Measurements from ENCODE around the gene ARMC7. TPM values are rescaled to one million over a fixed set of nuclear protein-coding genes. Genes with fewer than 3 reads are reported as not detected.

The ARMC7 gene
- total and polyA plus RNA-seq, 2 of the 13 experiments (the other 11 are each of a cell fraction or from before 2014, with no cell fraction given), result 3.9 to 4.2 TPM

GRCh38 chr17:75087558-75088453, 22.0 kb upstream of the ARMC7 start, which contains the start of gene SLC16A5 (continued):
- peak; percentile 75 for TF ChIP-seq ELF1 (CRISPR knock-in tag; IDR thresholded peaks at IDR 0.05)
- TF ChIP-seq NPAS2 (CRISPR knock-in tag; IDR thresholded peaks at IDR 0.05; ENCODE audit: borderline replicate concordance), result no peak
- TF ChIP-seq MZF1 (CRISPR knock-in tag; IDR thresholded peaks at IDR 0.05; ENCODE audit: borderline replicate concordance), result no peak; the same call in 1 of the 2 replicates
- peak; percentile 78 for TF ChIP-seq ZFY (CRISPR knock-in tag; IDR thresholded peaks at IDR 0.05)
- no peak for TF ChIP-seq RAD51 (IDR thresholded peaks at IDR 0.05; ENCODE audit: borderline replicate concordance)
- TF ChIP-seq, protein P1, sequence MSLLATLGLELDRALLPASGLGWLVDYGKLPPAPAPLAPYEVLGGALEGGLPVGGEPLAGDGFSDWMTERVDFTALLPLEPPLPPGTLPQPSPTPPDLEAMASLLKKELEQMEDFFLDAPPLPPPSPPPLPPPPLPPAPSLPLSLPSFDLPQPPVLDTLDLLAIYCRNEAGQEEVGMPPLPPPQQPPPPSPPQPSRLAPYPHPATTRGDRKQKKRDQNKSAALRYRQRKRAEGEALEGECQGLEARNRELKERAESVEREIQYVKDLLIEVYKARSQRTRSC (CRISPR knock-in tag; IDR thresholded peaks at IDR 0.05; ENCODE audit: low read depth), result no peak
- TF ChIP-seq RBFOX2 (IDR thresholded peaks at IDR 0.05; ENCODE audit: low read depth, low read length), result peak; percentile 89
- TF ChIP-seq BRCA1 (CRISPR knock-in tag; IDR thresholded peaks at IDR 0.05), result no peak
- no peak for TF ChIP-seq REPIN1 (CRISPR knock-in tag; IDR thresholded peaks at IDR 0.05; ENCODE audit: borderline replicate concordance, low read depth)
- TF ChIP-seq SP1 (IDR thresholded peaks at IDR 0.05), result no peak
- TF ChIP-seq SP1 (CRISPR knock-in tag; IDR thresholded peaks at IDR 0.05), result peak; percentile 61
- TF ChIP-seq, protein P2, sequence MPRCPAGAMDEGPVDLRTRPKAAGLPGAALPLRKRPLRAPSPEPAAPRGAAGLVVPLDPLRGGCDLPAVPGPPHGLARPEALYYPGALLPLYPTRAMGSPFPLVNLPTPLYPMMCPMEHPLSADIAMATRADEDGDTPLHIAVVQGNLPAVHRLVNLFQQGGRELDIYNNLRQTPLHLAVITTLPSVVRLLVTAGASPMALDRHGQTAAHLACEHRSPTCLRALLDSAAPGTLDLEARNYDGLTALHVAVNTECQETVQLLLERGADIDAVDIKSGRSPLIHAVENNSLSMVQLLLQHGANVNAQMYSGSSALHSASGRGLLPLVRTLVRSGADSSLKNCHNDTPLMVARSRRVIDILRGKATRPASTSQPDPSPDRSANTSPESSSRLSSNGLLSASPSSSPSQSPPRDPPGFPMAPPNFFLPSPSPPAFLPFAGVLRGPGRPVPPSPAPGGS (CRISPR knock-in tag; IDR thresholded peaks at IDR 0.05), result no peak
- TF ChIP-seq RFX5 (IDR thresholded peaks at IDR 0.05; ENCODE audit: low read depth, low read length), result no peak
- TF ChIP-seq HES4 (CRISPR knock-in tag; IDR thresholded peaks at IDR 0.05; ENCODE audit: borderline replicate concordance), result 0 out of 2 replicates have a peak, but pooled peaks have one; percentile 12
- no peak for TF ChIP-seq FOXK1 (CRISPR knock-in tag; IDR thresholded peaks at IDR 0.05; ENCODE audit: borderline replicate concordance, low read depth)
- TF ChIP-seq ZNF263 (CRISPR knock-in tag; IDR thresholded peaks at IDR 0.05), result 0 out of 2 replicates have a peak, but pooled peaks have one; percentile 14
- TF ChIP-seq MTF1 (CRISPR knock-in tag; IDR thresholded peaks at IDR 0.05), result no peak
- peak; percentile 69; the same call in 1 of the 2 replicates for TF ChIP-seq ZNF431 (CRISPR knock-in tag; IDR thresholded peaks at IDR 0.05; ENCODE audit: borderline replicate concordance, low read depth)
- TF ChIP-seq YY1 (IDR thresholded peaks at IDR 0.05; ENCODE audit: insufficient read depth, insufficient replicate concordance, low read depth, low read length), result peak; percentile 20
- TF ChIP-seq IRF2 (CRISPR knock-in tag; IDR thresholded peaks at IDR 0.05), result peak; percentile 59; the same call in 1 of the 2 replicates
- no peak for TF ChIP-seq NFRKB (IDR thresholded peaks at IDR 0.05)
- TF ChIP-seq, protein P3, sequence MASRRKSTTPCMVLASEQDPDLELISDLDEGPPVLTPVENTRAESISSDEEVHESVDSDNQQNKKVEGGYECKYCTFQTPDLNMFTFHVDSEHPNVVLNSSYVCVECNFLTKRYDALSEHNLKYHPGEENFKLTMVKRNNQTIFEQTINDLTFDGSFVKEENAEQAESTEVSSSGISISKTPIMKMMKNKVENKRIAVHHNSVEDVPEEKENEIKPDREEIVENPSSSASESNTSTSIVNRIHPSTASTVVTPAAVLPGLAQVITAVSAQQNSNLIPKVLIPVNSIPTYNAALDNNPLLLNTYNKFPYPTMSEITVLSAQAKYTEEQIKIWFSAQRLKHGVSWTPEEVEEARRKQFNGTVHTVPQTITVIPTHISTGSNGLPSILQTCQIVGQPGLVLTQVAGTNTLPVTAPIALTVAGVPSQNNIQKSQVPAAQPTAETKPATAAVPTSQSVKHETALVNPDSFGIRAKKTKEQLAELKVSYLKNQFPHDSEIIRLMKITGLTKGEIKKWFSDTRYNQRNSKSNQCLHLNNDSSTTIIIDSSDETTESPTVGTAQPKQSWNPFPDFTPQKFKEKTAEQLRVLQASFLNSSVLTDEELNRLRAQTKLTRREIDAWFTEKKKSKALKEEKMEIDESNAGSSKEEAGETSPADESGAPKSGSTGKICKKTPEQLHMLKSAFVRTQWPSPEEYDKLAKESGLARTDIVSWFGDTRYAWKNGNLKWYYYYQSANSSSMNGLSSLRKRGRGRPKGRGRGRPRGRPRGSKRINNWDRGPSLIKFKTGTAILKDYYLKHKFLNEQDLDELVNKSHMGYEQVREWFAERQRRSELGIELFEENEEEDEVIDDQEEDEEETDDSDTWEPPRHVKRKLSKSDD (CRISPR knock-in tag; IDR thresholded peaks at IDR 0.05; ENCODE audit: low read depth), result no peak
- TF ChIP-seq CAMTA2 (CRISPR knock-in tag; IDR thresholded peaks at IDR 0.05; ENCODE audit: borderline replicate concordance), result no peak
- peak; percentile 76; the same call in 1 of the 2 replicates for TF ChIP-seq KLF12 (CRISPR knock-in tag; IDR thresholded peaks at IDR 0.05; ENCODE audit: borderline replicate concordance)
- TF ChIP-seq SIN3B (IDR thresholded peaks at IDR 0.05; ENCODE audit: low read length), result no peak
